SK-N-SH (cell line): ENCODE measurements around the gene FAM184A. TPM values are rescaled to one million over a fixed set of nuclear protein-coding genes. Genes with fewer than 3 reads are reported as not detected.

Experiments
- CTCF ChIA-PET: fragments of 300-600, 350-600 bp; formaldehyde crosslinking; extraction: SDS; loops from one replicate; lab custom pipeline; 2021; lab: Yijun Ruan, JAX
- POLR2A ChIA-PET: fragments of 350-600 bp; sonication (Branson Sonifier 250); formaldehyde crosslinking; extraction: SDS; loops from one replicate; lab custom pipeline; 2020; ENCODE audit warnings: antibody characterized with exemption, inconsistent platforms; lab: Yijun Ruan, JAX
- DNase-seq: peaks from one replicate; pipeline ENCODE4 v3.0.0; 2012
- H2AFZ ChIP-seq: fragments of 200-600 bp; sonication (generic); 2 replicates; pipeline ENCODE4 v1.8.1; 2016; ENCODE audit warnings: antibody characterized with exemption, mild to moderate bottlenecking, low read depth
- H3F3A ChIP-seq: fragments of 200-600 bp; sonication (generic); replicated peaks from 2 replicates; pipeline ENCODE3; 2016; ENCODE audit warnings: antibody characterized with exemption, mild to moderate bottlenecking; ENCODE audit not compliant: insufficient read depth
- H3K27ac ChIP-seq, 2 experiments: fragments of 200-500 bp in 1 of 2; fragments of 200-600 bp in 1 of 2; sonication (Bioruptor generic) in 1 of 2; sonication (generic), shearing (Covaris generic) in 1 of 2; 2 replicates each; pipeline versions ENCODE4 v1.5.1 to v1.6.1; 2014 to 2016; ENCODE audit warnings: low read depth in 2 of 2, inconsistent platforms in 1 of 2, low read length in 1 of 2, mild to moderate bottlenecking in 1 of 2, mixed read lengths in 1 of 2
- H3K27me3 ChIP-seq: fragments of 200-600 bp; sonication (generic), shearing (Covaris generic); 2 replicates; pipeline ENCODE4 v1.6.1; 2016; ENCODE audit warnings: mixed run types; ENCODE audit not compliant: insufficient read depth
- H3K36me3 ChIP-seq, 2 experiments: fragments of 200-500 bp in 1 of 2; fragments of 200-600 bp in 1 of 2; sonication (Bioruptor generic) in 1 of 2; sonication (generic) in 1 of 2; replicated peaks in 1 of 2; 2 replicates each; pipeline versions ENCODE3 to v1.5.1; 2014 to 2016; ENCODE audit warnings: low read length in 1 of 2, mild to moderate bottlenecking in 1 of 2; ENCODE audit not compliant: insufficient read depth in 2 of 2, control insufficient read depth in 1 of 2
- H3K4me1 ChIP-seq, 2 experiments: fragments of 200-500 bp in 1 of 2; fragments of 200-600 bp in 1 of 2; sonication (Bioruptor generic) in 1 of 2; sonication (generic), shearing (Covaris generic) in 1 of 2; 2 replicates each; pipeline versions ENCODE4 v1.5.1 to v1.6.1; 2014 to 2016; ENCODE audit warnings: low read depth in 1 of 2, low read length in 1 of 2, mixed run types in 1 of 2; ENCODE audit not compliant: insufficient read depth in 2 of 2, control insufficient read depth in 1 of 2
- H3K4me2 ChIP-seq: fragments of 200-600 bp; sonication (generic), shearing (Covaris generic); 2 replicates; pipeline ENCODE4 v1.6.1; 2017; ENCODE audit warnings: mixed run types
- H3K4me3 ChIP-seq, 2 experiments: fragments of 200-500 bp in 1 of 2; fragments of 200-600 bp in 1 of 2; sonication (Bioruptor generic) in 1 of 2; sonication (generic), shearing (Covaris generic) in 1 of 2; 2 replicates each; pipeline versions ENCODE4 v1.5.1 to v1.8.1; 2014 to 2016; ENCODE audit warnings: low read depth in 2 of 2, inconsistent platforms in 1 of 2, low read length in 1 of 2, mild to moderate bottlenecking in 1 of 2, mixed read lengths in 1 of 2, moderate library complexity in 1 of 2
- H3K79me2 ChIP-seq: fragments of 200-600 bp; sonication (generic); 2 replicates; pipeline ENCODE4 v1.8.1; 2017; ENCODE audit warnings: mild to moderate bottlenecking; ENCODE audit not compliant: insufficient read depth
- H3K9ac ChIP-seq: fragments of 200-600 bp; sonication (generic); 2 replicates; pipeline ENCODE4 v1.6.1; 2017; ENCODE audit warnings: mixed run types
- H3K9me2 ChIP-seq: fragments of 200-600 bp; sonication (generic); 2 replicates; pipeline ENCODE4 v1.6.1; 2017; ENCODE audit warnings: mixed run types
- H3K9me3 ChIP-seq: fragments of 200-600 bp; sonication (generic); 2 replicates; pipeline ENCODE4 v1.6.1; 2017; ENCODE audit warnings: mixed run types, mild to moderate bottlenecking, moderate library complexity
- H4K20me1 ChIP-seq: fragments of 200-600 bp; sonication (generic); 2 replicates; pipeline ENCODE4 v1.6.1; 2017; ENCODE audit warnings: mild to moderate bottlenecking, mixed run types; ENCODE audit not compliant: insufficient read depth
- CHD2 ChIP-seq: fragments of 150-350 bp; IDR thresholded peaks from 2 replicates; pipeline ENCODE4 v1.6.1; 2018; ENCODE audit warnings: low read length; ENCODE audit not compliant: partially characterized antibody
- ELF1 ChIP-seq: IDR thresholded peaks from 2 replicates; pipeline ENCODE4 v1.4.0; 2012
- EP300 ChIP-seq, 2 experiments: IDR thresholded peaks; 2 replicates each; pipeline versions ENCODE4 v1.4.0 to v1.6.1; 2012; ENCODE audit warnings: borderline replicate concordance in 1 of 2, low read depth in 1 of 2, low read length in 1 of 2
- EZH2phosphoT487 ChIP-seq: fragments of 200-600 bp; sonication (generic); IDR thresholded peaks from 2 replicates; pipeline ENCODE4 v1.6.1; 2017; ENCODE audit warnings: low read depth, mixed run types, mild to moderate bottlenecking, antibody characterized with exemption, moderate library complexity, borderline replicate concordance
- FOSL2 ChIP-seq: IDR thresholded peaks from 2 replicates; pipeline ENCODE4 v1.4.0; 2012; ENCODE audit warnings: low read depth, mild to moderate bottlenecking, moderate library complexity, borderline replicate concordance
- FOXJ3 ChIP-seq: sonication (generic); formaldehyde crosslinking; IDR thresholded peaks from 2 replicates; pipeline ENCODE4 v1.5.1; 2020; ENCODE audit warnings: mild to moderate bottlenecking, missing genetic modification reagents
- GABPA ChIP-seq: IDR thresholded peaks from 2 replicates; pipeline ENCODE4 v1.4.0; 2012; ENCODE audit warnings: low read depth, mild to moderate bottlenecking
- IRF3 ChIP-seq: fragments of 150-350 bp; IDR thresholded peaks from 2 replicates; pipeline ENCODE4 v1.6.1; 2016; ENCODE audit warnings: mild to moderate bottlenecking, low read depth, low read length
- MXI1 ChIP-seq: IDR thresholded peaks from 2 replicates; pipeline ENCODE4 v1.6.1; 2012; ENCODE audit warnings: mild to moderate bottlenecking, low read depth, low read length, improper control_type of control experiment
- RAD21 ChIP-seq: IDR thresholded peaks from 2 replicates; pipeline ENCODE4 v1.6.1; 2012; ENCODE audit warnings: mild to moderate bottlenecking, low read length
- RCOR1 ChIP-seq: fragments of 150-350 bp; IDR thresholded peaks from 2 replicates; pipeline ENCODE4 v1.6.1; 2017; ENCODE audit warnings: antibody characterized with exemption, low read length
- RFX5 ChIP-seq: IDR thresholded peaks from 2 replicates; pipeline ENCODE4 v1.6.1; 2012; ENCODE audit warnings: mild to moderate bottlenecking, improper control_type of control experiment, low read length
- RXRA ChIP-seq: IDR thresholded peaks from 2 replicates; pipeline ENCODE4 v1.4.0; 2012; ENCODE audit warnings: low read depth, mild to moderate bottlenecking, borderline replicate concordance
- SIN3A ChIP-seq: IDR thresholded peaks from 2 replicates; pipeline ENCODE4 v1.6.1; 2012; ENCODE audit warnings: low read depth, mild to moderate bottlenecking, low read length, moderate library complexity, borderline replicate concordance
- SMC3 ChIP-seq: IDR thresholded peaks from 2 replicates; pipeline ENCODE4 v1.6.1; 2012; ENCODE audit warnings: low read depth, low read length, improper control_type of control experiment
- TAF1 ChIP-seq: IDR thresholded peaks from 2 replicates; pipeline ENCODE4 v1.6.1; 2012; ENCODE audit warnings: low read depth, mild to moderate bottlenecking, low read length, moderate library complexity, borderline replicate concordance
- TCF12 ChIP-seq: IDR thresholded peaks from 2 replicates; pipeline ENCODE4 v1.4.0; 2012
- TEAD4 ChIP-seq: IDR thresholded peaks from 2 replicates; pipeline ENCODE4 v1.4.0; 2012; ENCODE audit warnings: mild to moderate bottlenecking, borderline replicate concordance; ENCODE audit not compliant: insufficient read depth
- ZBTB33 ChIP-seq: IDR thresholded peaks from 2 replicates; pipeline ENCODE4 v1.4.0; 2012; ENCODE audit warnings: low read depth, borderline replicate concordance
- WGBS: methylation state at CpG from one replicate; pipeline ENCODE4 v1.1.6; 2017; ENCODE audit warnings: low lambda C conversion rate; 5-methylcytosine and 5-hydroxymethylcytosine counted together
- polyA plus RNA-seq, 3 experiments: library from polyadenylated mRNA; depleted of rRNA; stranded (reverse); fragments of >200 nt; gene quantifications; 2 replicates each; pipeline ENCODE4 v1.2.3, GENCODE V29; 2012

Gene FAM184A
- polyA plus RNA-seq, 1 of the 3 experiments (the other 2 are of a cell fraction) = 0.38 TPM

- POLR2A ChIA-PET = no interaction called here
- H3K4me2 ChIP-seq = no peak overlapping the region
- CTCF ChIA-PET = no interaction called here
- no peaks in the 10 kb centered on the region for H3K79me2 ChIP-seq
- no peaks in the 10 kb centered on the region for H3K9me2 ChIP-seq
- H3K36me3 ChIP-seq = no peaks in the 10 kb centered on the region
- no peak overlapping the region for H3K4me3 ChIP-seq
- 55% methylated on average over 3 of the region's 3 CpGs for WGBS
- no peak overlapping the region for H2AFZ ChIP-seq
- no peak for TF ChIP-seq RCOR1
- TF ChIP-seq TEAD4 = no peak
- TF ChIP-seq EP300 (IDR thresholded peaks at IDR 0.05; ENCODE audit: borderline replicate concordance in 1 of 2, low read depth in 1 of 2, low read length in 1 of 2) = no peak
- TF ChIP-seq SMC3 = no peak
- no peak for TF ChIP-seq RXRA
- TF ChIP-seq ELF1 = no peak
- TF ChIP-seq IRF3 = no peak
- no peak for TF ChIP-seq MXI1
- no peak for TF ChIP-seq TAF1
- TF ChIP-seq RAD21 = no peak
- TF ChIP-seq EZH2phosphoT487 = no peak
- TF ChIP-seq ZBTB33 = no peak
- TF ChIP-seq TCF12 = no peak
- TF ChIP-seq FOSL2 = no peak
- TF ChIP-seq RFX5 = no peak
- TF ChIP-seq CHD2 = no peak
- no peak for TF ChIP-seq SIN3A
- TF ChIP-seq FOXJ3 (CRISPR knock-in tag) = no peak
- TF ChIP-seq GABPA = no peak
- H3K9me3 ChIP-seq = no peaks in the 10 kb centered on the region
- H3F3A ChIP-seq = no peaks in the 10 kb centered on the region
- H3K9ac ChIP-seq = no peak overlapping the region
- no peaks in the 10 kb centered on the region for H4K20me1 ChIP-seq
- DNase-seq = no peak
- no peaks in the 10 kb centered on the region; a peak in 1 of 4 replicates for H3K4me1 ChIP-seq
- no peaks in the 10 kb centered on the region for H3K27me3 ChIP-seq
- no peak overlapping the region for H3K27ac ChIP-seq
These were observed 51.6 kb downstream of the FAM184A start for GRCh38 chr6:119026822-119027221.
